ENCODE results near the gene CGB7.
A peak's percentile ranks its signal among the peaks of the same experiment; 100 is the strongest.
"Not testable (repeated sequence)": the region's sequence is repeated elsewhere in the genome, so short reads cannot be mapped to it uniquely, and the experiment has no call there.

CGB7 gene

GRCh38 chr19:49073514-49074378 is 16.2 kb upstream of the CGB7 start:
- no peak for DNase-seq

- no peak for DNase-seq
Observed at GRCh38 chr19:49071860-49072547, 14.5 kb upstream of the CGB7 start.

GRCh38 chr19:49070416-49070815 is 12.9 kb upstream of the CGB7 start:
- DNase-seq: no peak

- DNase-seq: no peak
Observed at GRCh38 chr19:49069026-49069425, 11.5 kb upstream of the CGB7 start.

- DNase-seq: no peak
Observed at GRCh38 chr19:49067554-49067953, 10.0 kb upstream of the CGB7 start.

GRCh38 chr19:49065905-49066512 is 8.5 kb upstream of the CGB7 start:
- DNase-seq: no peak

GRCh38 chr19:49064768-49065611 is 7.4 kb upstream of the CGB7 start, which contains the start of gene NTF4:
Gene NTF4 (minus strand): TSS chr19:49064818. CDS start chr19:49061997, 2,821 bp downstream.
- no peak for DNase-seq

- DNase-seq: no peak
Observed at GRCh38 chr19:49064029-49064629, 6.6 kb upstream of the CGB7 start.

- no peak for DNase-seq
Observed at GRCh38 chr19:49061445-49061844, 3.9 kb upstream of the CGB7 start.

GRCh38 chr19:49061000-49061399 is 3.5 kb upstream of the CGB7 start:
- no peak for DNase-seq

- no peak for DNase-seq
Observed at GRCh38 chr19:49059053-49059452, 1.5 kb upstream of the CGB7 start.

GRCh38 chr19:49058562-49058961 is 1.0 kb upstream of the CGB7 start:
- no peak for DNase-seq

GRCh38 chr19:49056902-49057596 is 500 bp downstream of the CGB7 start:
- not testable (repeated sequence) for DNase-seq

- peak in 12 of 51 donors; percentile 1 to 32 (median 7) for DNase-seq
Observed at GRCh38 chr19:49056101-49056901, 1.2 kb downstream of the CGB7 start.

- DNase-seq: not testable (repeated sequence)
Observed at GRCh38 chr19:49050376-49051033, 7.0 kb downstream of the CGB7 start.

- not testable (repeated sequence) for DNase-seq
Observed at GRCh38 chr19:49049834-49050233, 7.7 kb downstream of the CGB7 start.

- not testable (repeated sequence) for DNase-seq
Observed at GRCh38 chr19:49049011-49049410, 8.5 kb downstream of the CGB7 start, which contains the start of gene CGB8. Gene CGB8 (minus strand): TSS chr19:49049111. CDS start chr19:49048739, 372 bp downstream.

- DNase-seq: not testable (repeated sequence)
Observed at GRCh38 chr19:49043548-49043947, 14.0 kb downstream of the CGB7 start, which contains the start of gene CGB5. Gene CGB5 (plus strand): TSS chr19:49043848. CDS start chr19:49044210, 362 bp downstream.
